HepG2 (cell line): ENCODE data around the gene RABEP2. TPM values are rescaled to one million over a fixed set of nuclear protein-coding genes. Genes with fewer than 3 reads are reported as not detected.
A peak's percentile ranks its signal among the peaks of the same experiment; 100 is the strongest.

ENCODE experiments used
- ARNT2 ChIP-seq: sonication (generic); formaldehyde crosslinking; IDR thresholded peaks from 2 replicates; pipeline ENCODE4 v1.8.0; 2022; ENCODE audit warnings: mild to moderate bottlenecking, low read depth, missing genetic modification reagents, moderate library complexity
- DDIT3 ChIP-seq: sonication (generic); formaldehyde crosslinking; IDR thresholded peaks from 2 replicates; pipeline ENCODE4 v1.4.0; 2020; ENCODE audit warnings: mild to moderate bottlenecking, missing genetic modification reagents
- DZIP1 ChIP-seq: sonication (generic); formaldehyde crosslinking; IDR thresholded peaks from 2 replicates; pipeline ENCODE4 v1.5.0; 2020; ENCODE audit warnings: mild to moderate bottlenecking, missing genetic modification reagents
- EED ChIP-seq: sonication (generic); formaldehyde crosslinking; IDR thresholded peaks from 2 replicates; pipeline ENCODE4 v1.5.0; 2020; ENCODE audit warnings: mild to moderate bottlenecking, missing genetic modification reagents
- ELF3 ChIP-seq: IDR thresholded peaks from 2 replicates; pipeline ENCODE4 v1.6.1; 2016; ENCODE audit warnings: missing genetic modification reagents, missing compliant biosample characterization
- FUBP1 ChIP-seq: sonication (generic); formaldehyde crosslinking; IDR thresholded peaks from 2 replicates; pipeline ENCODE4 v1.5.1; 2020; ENCODE audit warnings: missing genetic modification reagents, mild to moderate bottlenecking, borderline replicate concordance
- KDM1A ChIP-seq: IDR thresholded peaks from 2 replicates; pipeline ENCODE4 v1.6.1; 2016; ENCODE audit warnings: missing compliant biosample characterization
- NFKB2 ChIP-seq: sonication (generic); formaldehyde crosslinking; IDR thresholded peaks from 2 replicates; pipeline ENCODE4 v1.4.0; 2020; ENCODE audit warnings: missing genetic modification reagents, borderline replicate concordance
- PCBP2 ChIP-seq: fragments of 200-400 bp; formaldehyde crosslinking; optimal IDR thresholded peaks from 2 replicates; pipeline ENCODE3; 2018; ENCODE audit warnings: low read length, low read depth; ENCODE audit not compliant: poor library complexity, severe bottlenecking
- PLRG1 ChIP-seq: fragments of 450-650 bp; conservative IDR thresholded peaks from 2 replicates; pipeline ENCODE4 v1.6.1; 2016
- SALL2 ChIP-seq: sonication (generic); formaldehyde crosslinking; IDR thresholded peaks from 2 replicates; pipeline ENCODE4 v1.8.1; 2023; ENCODE audit warnings: mild to moderate bottlenecking, missing genetic modification reagents, inconsistent platforms
- SIX4 ChIP-seq: sonication (generic); formaldehyde crosslinking; IDR thresholded peaks from 2 replicates; pipeline ENCODE4 v1.4.0; 2020; ENCODE audit warnings: missing genetic modification reagents
- USF2 ChIP-seq, 2 experiments: sonication (generic) in 1 of 2; formaldehyde crosslinking in 1 of 2; IDR thresholded peaks; 2 replicates each; pipeline versions ENCODE4 v1.5.1 to v1.6.1; 2011 to 2020; ENCODE audit warnings: borderline replicate concordance in 1 of 2, low read depth in 1 of 2, low read length in 1 of 2, mild to moderate bottlenecking in 1 of 2, missing genetic modification reagents in 1 of 2, moderate library complexity in 1 of 2
- XBP1 ChIP-seq: sonication (generic); formaldehyde crosslinking; IDR thresholded peaks from 2 replicates; pipeline ENCODE4 v1.5.0; 2020; ENCODE audit warnings: missing genetic modification reagents
- YEATS2 ChIP-seq: sonication (generic); formaldehyde crosslinking; IDR thresholded peaks from 2 replicates; pipeline ENCODE4 v1.4.0; 2020; ENCODE audit warnings: missing genetic modification reagents, borderline replicate concordance
- ZBTB42 ChIP-seq: sonication (generic); formaldehyde crosslinking; IDR thresholded peaks from 2 replicates; pipeline ENCODE4 v1.5.0; 2020; ENCODE audit warnings: mild to moderate bottlenecking, missing genetic modification reagents
- ZFYVE20 ChIP-seq: sonication (generic); formaldehyde crosslinking; IDR thresholded peaks from 2 replicates; pipeline ENCODE4 v1.8.0; 2023; ENCODE audit warnings: low read depth, mild to moderate bottlenecking, moderate library complexity, missing genetic modification reagents, borderline replicate concordance
- ZNF337 ChIP-seq: sonication (generic); formaldehyde crosslinking; IDR thresholded peaks from 2 replicates; pipeline ENCODE4 v1.5.1; 2020; ENCODE audit warnings: missing genetic modification reagents, low read depth, mild to moderate bottlenecking, borderline replicate concordance
- ZNF660 ChIP-seq: sonication (generic); formaldehyde crosslinking; IDR thresholded peaks from 2 replicates; pipeline ENCODE4 v1.5.1; 2020; ENCODE audit warnings: mild to moderate bottlenecking, low read depth, missing genetic modification reagents, borderline replicate concordance
- ZNF670 ChIP-seq: sonication (generic); formaldehyde crosslinking; IDR thresholded peaks from 2 replicates; pipeline ENCODE4 v1.8.0; 2022; ENCODE audit warnings: mild to moderate bottlenecking, missing genetic modification reagents, borderline replicate concordance
- ZNF749 ChIP-seq: sonication (generic); formaldehyde crosslinking; IDR thresholded peaks from 2 replicates; pipeline ENCODE4 v1.8.0; 2022; ENCODE audit warnings: mild to moderate bottlenecking, missing genetic modification reagents, moderate library complexity, borderline replicate concordance
- ZNF850 ChIP-seq: sonication (generic); formaldehyde crosslinking; conservative IDR thresholded peaks from 2 replicates; pipeline ENCODE4 v1.9.0; 2021; ENCODE audit warnings: mild to moderate bottlenecking, missing genetic modification reagents
- polyA plus RNA-seq, 8 experiments: library from polyadenylated mRNA; depleted of rRNA in 3 of 8; stranded (reverse) in 7 of 8; unstranded in 1 of 8; fragments of >200 nt; fragmentation: Illumina TruSeq in 4 of 8; extraction: Trizol in 4 of 8; gene quantifications; 2 replicates each; pipeline versions ENCODE4 v1.2.1 to v1.2.3, GENCODE V29; 2011 to 2016; ENCODE audit warnings: low read depth in 4 of 8, missing spikeins in 1 of 8, mixed read lengths in 1 of 8; ENCODE audit not compliant: insufficient read depth in 1 of 8
- total RNA-seq, 5 experiments: library from RNA; depleted of rRNA; stranded (reverse); fragments of >200 nt; fragmentation: Illumina TruSeq; extraction: Trizol; gene quantifications; 2 replicates each; pipeline ENCODE4 v1.2.3, GENCODE V29; 2016; ENCODE audit warnings: low read depth in 1 of 5

Gene RABEP2
- total and polyA plus RNA-seq, 2 of the 13 experiments (the other 11 are each of a cell fraction or from before 2014, with no cell fraction given) = 10.8 to 18.4 TPM

- TF ChIP-seq FUBP1 (CRISPR knock-in tag) (no peak), YEATS2 (CRISPR knock-in tag) (peak; percentile 86), USF2 (IDR thresholded peaks at IDR 0.05; ENCODE audit: low read depth, low read length) (no peak), USF2 (CRISPR knock-in tag; IDR thresholded peaks at IDR 0.05; ENCODE audit: borderline replicate concordance) (no peak), ZNF337 (CRISPR knock-in tag) (no peak), ZNF749 (CRISPR knock-in tag) (no peak), NFKB2 (CRISPR knock-in tag) (peak; percentile 89; the same call in 1 of the 2 replicates), KDM1A (CRISPR knock-in tag) (no peak), ZNF670 (no peak), EED (CRISPR knock-in tag) (no peak), XBP1 (CRISPR knock-in tag) (no peak), ZNF850 (no peak), SIX4 (CRISPR knock-in tag) (no peak), ZBTB42 (no peak), ARNT2 (CRISPR knock-in tag) (no peak), PCBP2 (no peak), PLRG1 (no peak), ZFYVE20 (peak; percentile 84; the same call in 1 of the 2 replicates), SALL2 (no peak; the same call in 1 of the 2 replicates), DZIP1 (CRISPR knock-in tag) (no peak), DDIT3 (no peak), ELF3 (CRISPR knock-in tag) (peak; percentile 76; the same call in 1 of the 2 replicates), ZNF660 (CRISPR knock-in tag) (no peak)
Observed at GRCh38 chr16:28924762-28925385, at the start of gene RABEP2 (continued).
